Calu3 (cell line): Measurements from ENCODE around the gene COMMD7. TPM values are rescaled to one million over a fixed set of nuclear protein-coding genes. Genes with fewer than 3 reads are reported as not detected.
A peak's percentile ranks its signal among the peaks of the same experiment; 100 is the strongest.

Experiments
- BruUV-seq: library from RNA; stranded (reverse); fragments of 400-500 nt; replicated peaks from 2 replicates; lab custom pipeline; 2021; lab: Mats Ljungman, UMichigan
- CTCF ChIA-PET: fragments of 300-600 bp; sonication (Branson Sonifier 250); formaldehyde crosslinking; loops from one replicate; lab custom pipeline; 2022; ENCODE audit warnings: antibody characterized with exemption; lab: Charles Lee
- DNase-seq: peaks from one replicate; pipeline ENCODE4 v3.0.0; 2022
- H3K27ac Mint-ChIP-seq: one replicate; pipeline ENCODE4 v1.8.0; 2022; ENCODE audit warnings: mixed read lengths; ENCODE audit not compliant: unreplicated experiment
- H3K27me3 Mint-ChIP-seq: one replicate; pipeline ENCODE4 v1.8.0; 2022; ENCODE audit warnings: mixed read lengths; ENCODE audit not compliant: unreplicated experiment
- H3K36me3 Mint-ChIP-seq: one replicate; pipeline ENCODE4 v1.8.0; 2022; ENCODE audit warnings: mild to moderate bottlenecking, moderate library complexity, mixed read lengths; ENCODE audit not compliant: insufficient read depth, unreplicated experiment
- H3K4me1 Mint-ChIP-seq: one replicate; pipeline ENCODE4 v1.8.0; 2022; ENCODE audit warnings: mild to moderate bottlenecking, low read depth, mixed read lengths; ENCODE audit not compliant: unreplicated experiment
- H3K4me3 Mint-ChIP-seq: one replicate; pipeline ENCODE4 v1.8.0; 2022; ENCODE audit warnings: mild to moderate bottlenecking, low read depth, moderate library complexity, mixed read lengths; ENCODE audit not compliant: unreplicated experiment
- H3K9me3 Mint-ChIP-seq: one replicate; pipeline ENCODE4 v1.8.0; 2022; ENCODE audit warnings: low read depth, mixed read lengths; ENCODE audit not compliant: unreplicated experiment
- intact Hi-C: fragments of 100-400 bp; cut with micrococcal nuclease; formaldehyde crosslinking; loops from one replicate; pipeline ENCODE4 v1.10.0; 2022; ENCODE audit not compliant: unreplicated experiment
- total RNA-seq: library from RNA; stranded (reverse); gene quantifications from 2 replicates; pipeline ENCODE4 v1.2.3, GENCODE V29; 2022
- TF ChIP-seq, protein P1 (sequence below): fragments of 200-600 bp; IDR thresholded peaks from one replicate; pipeline ENCODE4 v1.8.0; 2022; ENCODE audit warnings: antibody characterized with exemption; ENCODE audit not compliant: unreplicated experiment

The COMMD7 gene
- total RNA-seq, 1 experiment from 2014 or later: 56.0 TPM

DNA sequence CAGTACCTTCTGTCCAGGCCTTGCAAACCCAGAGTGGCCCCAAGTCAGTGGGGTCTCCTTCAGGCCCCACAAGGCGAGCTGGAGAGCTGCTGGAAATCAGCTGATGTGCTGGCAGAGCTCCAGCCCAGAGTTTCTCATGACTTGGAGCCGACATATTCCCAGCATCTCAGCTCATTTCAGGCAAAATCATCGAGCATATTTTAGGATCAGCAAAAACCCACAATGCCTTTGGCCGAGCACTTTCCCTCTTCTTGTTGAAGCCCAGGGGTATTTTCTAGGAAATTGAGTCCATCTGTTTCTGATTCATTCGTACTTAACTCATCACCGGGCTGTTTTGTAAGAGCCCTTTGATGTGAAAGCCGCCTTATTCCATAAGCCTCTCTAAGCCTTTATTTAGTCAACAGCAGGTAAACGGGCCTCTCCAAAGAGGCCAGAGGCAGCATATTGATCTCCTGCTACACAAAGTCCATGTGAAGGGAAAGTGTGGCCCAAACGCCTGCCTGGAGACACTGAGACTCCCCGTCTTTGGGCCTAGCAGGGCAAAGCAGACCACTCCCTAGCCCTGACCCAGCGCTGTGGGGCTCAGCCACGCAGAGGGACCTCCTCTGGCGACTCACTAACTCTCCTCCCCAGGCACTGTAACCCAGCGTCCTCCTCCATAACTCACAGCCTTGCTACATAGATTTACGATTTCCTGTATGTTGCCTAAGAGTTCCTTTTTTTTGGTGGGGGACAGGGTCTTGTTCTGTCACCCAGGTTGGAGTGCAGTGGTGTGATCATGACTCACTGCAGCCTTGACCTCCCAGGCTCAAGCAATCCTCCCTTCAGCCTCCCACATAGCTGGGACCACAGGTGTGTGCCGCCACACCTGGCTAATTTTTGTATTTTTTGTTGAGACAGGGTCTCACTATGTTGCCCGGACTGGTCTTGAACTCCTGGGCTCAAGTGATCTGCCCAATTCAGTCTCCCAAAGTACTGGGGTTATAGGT, 57.4 kb downstream of the COMMD7 start:
- no peaks in the 10 kb centered on the region for H3K36me3 Mint-ChIP-seq
- no peak overlapping the region for H3K27ac Mint-ChIP-seq
- TF ChIP-seq, protein P1, sequence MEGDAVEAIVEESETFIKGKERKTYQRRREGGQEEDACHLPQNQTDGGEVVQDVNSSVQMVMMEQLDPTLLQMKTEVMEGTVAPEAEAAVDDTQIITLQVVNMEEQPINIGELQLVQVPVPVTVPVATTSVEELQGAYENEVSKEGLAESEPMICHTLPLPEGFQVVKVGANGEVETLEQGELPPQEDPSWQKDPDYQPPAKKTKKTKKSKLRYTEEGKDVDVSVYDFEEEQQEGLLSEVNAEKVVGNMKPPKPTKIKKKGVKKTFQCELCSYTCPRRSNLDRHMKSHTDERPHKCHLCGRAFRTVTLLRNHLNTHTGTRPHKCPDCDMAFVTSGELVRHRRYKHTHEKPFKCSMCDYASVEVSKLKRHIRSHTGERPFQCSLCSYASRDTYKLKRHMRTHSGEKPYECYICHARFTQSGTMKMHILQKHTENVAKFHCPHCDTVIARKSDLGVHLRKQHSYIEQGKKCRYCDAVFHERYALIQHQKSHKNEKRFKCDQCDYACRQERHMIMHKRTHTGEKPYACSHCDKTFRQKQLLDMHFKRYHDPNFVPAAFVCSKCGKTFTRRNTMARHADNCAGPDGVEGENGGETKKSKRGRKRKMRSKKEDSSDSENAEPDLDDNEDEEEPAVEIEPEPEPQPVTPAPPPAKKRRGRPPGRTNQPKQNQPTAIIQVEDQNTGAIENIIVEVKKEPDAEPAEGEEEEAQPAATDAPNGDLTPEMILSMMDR: no peak
- BruUV-seq: no TSS peak
- no peak overlapping the region for H3K4me3 Mint-ChIP-seq
- H3K9me3 Mint-ChIP-seq: no peaks in the 10 kb centered on the region
- CTCF ChIA-PET: no interaction called here
- peaks cover 10% of the 10 kb centered on the region for H3K4me1 Mint-ChIP-seq
- H3K27me3 Mint-ChIP-seq: no peaks in the 10 kb centered on the region
- intact Hi-C loops: no loop called here
- no peak for DNase-seq

DNA sequence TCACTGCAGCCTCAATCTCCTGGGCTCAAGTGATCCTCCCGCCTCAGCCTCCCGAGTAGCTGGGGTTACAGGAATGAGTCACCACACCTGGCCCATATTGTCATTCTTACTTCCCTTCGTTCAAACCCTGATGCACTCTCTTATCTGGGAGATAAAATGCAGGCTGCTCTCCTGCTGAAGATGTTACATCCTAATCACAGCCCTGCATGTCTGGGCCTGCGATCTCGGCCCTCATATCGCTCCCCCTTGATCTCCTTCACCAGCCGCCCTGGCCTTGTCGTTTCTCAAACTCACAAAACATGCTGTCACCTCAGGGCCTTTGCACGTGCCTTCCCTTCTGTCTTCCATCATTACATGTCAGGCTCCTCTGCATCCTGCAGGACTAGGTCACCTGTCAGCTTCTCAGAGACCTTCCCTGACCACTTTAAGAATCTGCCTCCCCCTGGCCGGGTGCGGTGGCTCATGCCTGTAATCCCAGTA, 60.7 kb downstream of the COMMD7 start:
- H3K27ac Mint-ChIP-seq: no peak overlapping the region
- TF ChIP-seq, protein P1: no peak
- no peak overlapping the region for H3K4me3 Mint-ChIP-seq
- no peak for DNase-seq
- BruUV-seq: no TSS peak
- peaks cover 11% of the 10 kb centered on the region for H3K4me1 Mint-ChIP-seq
- H3K27me3 Mint-ChIP-seq: no peaks in the 10 kb centered on the region
- no peaks in the 10 kb centered on the region for H3K36me3 Mint-ChIP-seq
- intact Hi-C loops: no loop called here
- CTCF ChIA-PET: interaction anchor here (0.8 kb wide), 1 partner anchor 97 kb away, joined by 3 read pairs; no protein-coding TSS in a partner anchor
- H3K9me3 Mint-ChIP-seq: no peaks in the 10 kb centered on the region

DNA sequence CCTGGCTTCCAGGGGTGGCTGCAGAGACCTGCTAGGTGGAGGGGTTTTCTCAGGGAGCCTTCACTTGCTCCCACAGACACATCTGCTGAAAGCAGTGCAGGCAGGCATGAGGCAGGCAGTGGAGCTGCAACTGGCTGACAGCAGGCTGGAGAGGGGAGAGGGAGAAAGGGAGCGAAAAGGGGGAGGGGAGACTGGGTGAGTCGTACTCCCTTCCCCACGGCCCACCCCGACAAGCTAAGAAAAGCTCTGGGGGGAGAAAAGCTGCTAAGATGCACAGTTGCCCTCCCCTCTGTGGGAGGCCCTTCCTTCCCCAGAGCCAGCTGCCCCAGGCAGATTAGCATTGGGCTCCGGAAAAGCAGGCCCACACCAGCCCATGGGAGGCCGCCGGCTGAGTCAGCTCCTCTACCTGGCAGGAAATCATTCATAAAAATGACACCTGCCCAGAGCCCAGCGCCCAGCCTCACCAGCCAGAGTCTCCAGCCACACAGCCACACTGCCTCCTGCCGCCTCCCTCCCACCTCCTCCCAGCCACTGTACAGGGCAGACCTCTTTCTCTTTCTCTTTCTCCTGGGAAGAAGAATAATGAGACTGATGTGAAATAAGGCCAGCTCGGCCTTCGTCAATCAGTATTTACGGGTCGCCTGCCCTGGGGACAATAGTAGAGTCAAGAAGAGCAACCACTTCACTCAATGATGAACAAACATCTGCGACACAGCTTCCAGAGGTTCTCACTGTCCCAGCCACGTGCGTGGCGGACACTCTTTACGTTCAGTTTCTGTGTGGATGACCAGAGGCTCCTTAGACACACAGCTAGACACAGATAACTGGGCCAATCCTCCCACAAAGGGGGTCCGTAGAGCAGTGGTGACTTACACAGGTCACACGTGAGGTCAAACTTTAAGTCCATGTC, 61.8 kb downstream of the COMMD7 start:
- DNase-seq: peak; percentile 79
- H3K9me3 Mint-ChIP-seq: no peaks in the 10 kb centered on the region
- no TSS peak for BruUV-seq
- H3K36me3 Mint-ChIP-seq: no peaks in the 10 kb centered on the region
- TF ChIP-seq, protein P1: no peak
- CTCF ChIA-PET: interaction anchor here (0.6 to 2.2 kb wide), 4 partner anchors 16 to 229 kb away, joined by 3 to 14 read pairs (median 7); no protein-coding TSS in a partner anchor
- no peak overlapping the region for H3K4me3 Mint-ChIP-seq
- H3K27ac Mint-ChIP-seq: no peak overlapping the region
- intact Hi-C loops: no loop called here
- no peaks in the 10 kb centered on the region for H3K27me3 Mint-ChIP-seq
- peaks cover 11% of the 10 kb centered on the region for H3K4me1 Mint-ChIP-seq
